H1 (cell line): ENCODE data around the gene SSTR3. TPM values are rescaled to one million over a fixed set of nuclear protein-coding genes. Genes with fewer than 3 reads are reported as not detected.

ENCODE experiments used
- CTCF ChIA-PET: fragments of 300-600 bp; sonication (Branson Sonifier 250); formaldehyde crosslinking; loops from one replicate; lab custom pipeline; 2021; ENCODE audit not compliant: partially characterized antibody; lab: Charles Lee
- POLR2A ChIA-PET: fragments of 300-600 bp; sonication (Branson Sonifier 250); formaldehyde crosslinking; loops from one replicate; lab custom pipeline; 2021; ENCODE audit warnings: inconsistent platforms; ENCODE audit not compliant: partially characterized antibody; lab: Charles Lee
- DNase-seq, 2 experiments: peaks; one replicate each; pipeline versions ENCODE4 v3.0.0 to v3.0.0-alpha.2; 2010 to 2022; ENCODE audit warnings: low spot score in 2 of 2, low read depth in 1 of 2, mixed read lengths in 1 of 2
- FAIRE-seq: peaks from 2 replicates; lab custom pipeline; 2011; peaks lifted over from hg19 to GRCh38; lab: Jason Lieb, UNC
- H2AFZ ChIP-seq: 2 replicates; pipeline ENCODE4 v1.8.1; 2012; ENCODE audit warnings: low read length, inconsistent platforms
- H2AK5ac ChIP-seq: 2 replicates; pipeline ENCODE4 v1.6.1; 2013; ENCODE audit warnings: low read depth, low read length
- H2BK120ac ChIP-seq: replicated peaks from 2 replicates; pipeline ENCODE3; 2013; ENCODE audit warnings: low read depth, low read length, inconsistent platforms
- H2BK12ac ChIP-seq: 2 replicates; pipeline ENCODE4 v1.6.1; 2013; ENCODE audit warnings: low read depth, low read length
- H2BK15ac ChIP-seq: 2 replicates; pipeline ENCODE4 v1.6.1; 2013; ENCODE audit warnings: low read length
- H2BK20ac ChIP-seq: 2 replicates; pipeline ENCODE4 v1.6.1; 2013; ENCODE audit warnings: low read length
- H2BK5ac ChIP-seq: 2 replicates; pipeline ENCODE4 v1.6.1; 2013; ENCODE audit warnings: low read depth, low read length
- H3K14ac ChIP-seq: 2 replicates; pipeline ENCODE4 v1.6.1; 2013; ENCODE audit warnings: inconsistent platforms; ENCODE audit not compliant: insufficient read length
- H3K18ac ChIP-seq: 2 replicates; pipeline ENCODE4 v1.6.1; 2013; ENCODE audit warnings: low read length; ENCODE audit errors: extremely low read depth
- H3K23ac ChIP-seq: 2 replicates; pipeline ENCODE4 v1.6.1; 2013; ENCODE audit warnings: inconsistent platforms; ENCODE audit not compliant: insufficient read length
- H3K23me2 ChIP-seq: 2 replicates; pipeline ENCODE4 v1.6.1; 2013; ENCODE audit warnings: low read depth, low read length
- H3K27ac ChIP-seq: 2 replicates; pipeline ENCODE4 v1.6.1; 2011; ENCODE audit warnings: low read depth, low read length, inconsistent platforms
- H3K27me3 ChIP-seq, 4 experiments: replicated peaks in 1 of 4; 1 replicate in 1 of 4; 2 replicates in 3 of 4; pipeline versions ENCODE4 v1.6.1 to v1.8.1; 2011 to 2013; ENCODE audit warnings: low read length in 3 of 4, mild to moderate bottlenecking in 3 of 4, inconsistent platforms in 2 of 4, mixed read lengths in 2 of 4, moderate library complexity in 1 of 4; ENCODE audit not compliant: control insufficient read depth in 3 of 4, insufficient read depth in 3 of 4; ENCODE audit errors: extremely low read depth in 1 of 4
- H3K36me3 ChIP-seq, 4 experiments: 2 replicates each; pipeline versions ENCODE4 v1.6.1 to v1.8.1; 2011 to 2013; ENCODE audit warnings: mild to moderate bottlenecking in 4 of 4, low read length in 3 of 4, moderate library complexity in 2 of 4, control low read depth in 1 of 4, inconsistent platforms in 1 of 4; ENCODE audit not compliant: insufficient read depth in 4 of 4, control insufficient read depth in 2 of 4
- H3K4ac ChIP-seq: replicated peaks from 2 replicates; pipeline ENCODE3; 2013; ENCODE audit warnings: low read length, low read depth, mixed read lengths, inconsistent platforms; ENCODE audit not compliant: insufficient read length
- H3K4me1 ChIP-seq, 4 experiments: replicated peaks in 1 of 4; 1 replicate in 1 of 4; 2 replicates in 3 of 4; pipeline versions ENCODE4 v1.6.1 to v1.8.1; 2011 to 2013; ENCODE audit warnings: low read length in 3 of 4, inconsistent platforms in 2 of 4, mixed read lengths in 1 of 4; ENCODE audit not compliant: insufficient read depth in 4 of 4, control insufficient read depth in 3 of 4
- H3K4me2 ChIP-seq, 2 experiments: 2 replicates each; pipeline versions ENCODE4 v1.6.1 to v1.8.1; 2011 to 2013; ENCODE audit warnings: low read depth in 2 of 2, low read length in 2 of 2, control low read depth in 1 of 2, inconsistent platforms in 1 of 2, mild to moderate bottlenecking in 1 of 2; ENCODE audit not compliant: insufficient read depth in 1 of 2
- H3K4me3 ChIP-seq, 4 experiments: fragments of 200-600, 300-600 bp in 1 of 4; sonication (generic), shearing (Covaris generic), sonication (Bioruptor Twin) in 1 of 4; 2 replicates each; pipeline versions ENCODE4 v1.5.1 to v1.8.1; 2011 to 2016; ENCODE audit warnings: low read length in 4 of 4, low read depth in 3 of 4, control low read depth in 2 of 4, inconsistent platforms in 2 of 4, mild to moderate bottlenecking in 2 of 4, mixed read lengths in 1 of 4, moderate library complexity in 1 of 4; ENCODE audit not compliant: insufficient read depth in 2 of 4; ENCODE audit errors: extremely low read depth in 1 of 4
- H3K56ac ChIP-seq: replicated peaks from 2 replicates; pipeline ENCODE3; 2013; ENCODE audit warnings: low read depth, mild to moderate bottlenecking, mixed read lengths, low read length, inconsistent platforms; ENCODE audit not compliant: insufficient read length
- H3K79me1 ChIP-seq: 2 replicates; pipeline ENCODE4 v1.6.1; 2013; ENCODE audit warnings: low read depth, low read length, control low read depth
- H3K79me2 ChIP-seq, 2 experiments: 2 replicates each; pipeline versions ENCODE4 v1.6.1 to v1.8.1; 2012 to 2013; ENCODE audit warnings: low read length in 2 of 2, mild to moderate bottlenecking in 2 of 2, inconsistent platforms in 1 of 2; ENCODE audit not compliant: insufficient read depth in 2 of 2, control insufficient read depth in 1 of 2
- H3K9ac ChIP-seq, 4 experiments: replicated peaks in 1 of 4; 1 replicate in 1 of 4; 2 replicates in 3 of 4; pipeline versions ENCODE4 v1.6.1 to v1.8.1; 2011 to 2013; ENCODE audit warnings: low read depth in 3 of 4, low read length in 3 of 4, control low read depth in 2 of 4, mild to moderate bottlenecking in 2 of 4, moderate library complexity in 2 of 4, inconsistent platforms in 1 of 4; ENCODE audit errors: extremely low read depth in 1 of 4
- H3K9me3 ChIP-seq, 2 experiments: 2 replicates each; pipeline versions ENCODE4 v1.6.1 to v1.8.1; 2012 to 2013; ENCODE audit warnings: mild to moderate bottlenecking in 2 of 2, moderate library complexity in 2 of 2, control low read depth in 1 of 2, inconsistent platforms in 1 of 2, low read depth in 1 of 2, low read length in 1 of 2, mixed read lengths in 1 of 2; ENCODE audit not compliant: insufficient read depth in 2 of 2
- H4K20me1 ChIP-seq, 2 experiments: replicated peaks in 1 of 2; 2 replicates each; pipeline versions ENCODE3 to v1.8.1; 2011 to 2013; ENCODE audit warnings: inconsistent platforms in 2 of 2, low read length in 2 of 2, mild to moderate bottlenecking in 1 of 2; ENCODE audit not compliant: insufficient read depth in 2 of 2, control insufficient read depth in 1 of 2
- H4K5ac ChIP-seq: 2 replicates; pipeline ENCODE4 v1.6.1; 2013; ENCODE audit warnings: low read length, low read depth, mixed read lengths, inconsistent platforms; ENCODE audit not compliant: insufficient read length
- H4K8ac ChIP-seq: 2 replicates; pipeline ENCODE4 v1.8.0; 2013; ENCODE audit warnings: mild to moderate bottlenecking, moderate library complexity, low read length, inconsistent platforms; ENCODE audit not compliant: insufficient read depth; ENCODE audit errors: extremely low read depth
- H4K91ac ChIP-seq: replicated peaks from 2 replicates; pipeline ENCODE3; 2013; ENCODE audit warnings: low read length, mixed read lengths, inconsistent platforms; ENCODE audit not compliant: insufficient read length
- BRCA1 ChIP-seq: IDR thresholded peaks from 2 replicates; pipeline ENCODE4 v1.6.1; 2012; ENCODE audit warnings: low read depth, low read length, improper control_type of control experiment
- CBX5 ChIP-seq: fragments of 300-800, 300-1000 bp; sonication (generic); IDR thresholded peaks from 2 replicates; pipeline ENCODE4 v1.7.1; 2016; ENCODE audit warnings: antibody characterized with exemption, low read length, low read depth
- CHD1 ChIP-seq: IDR thresholded peaks from 2 replicates; pipeline ENCODE4 v1.6.1; 2012; ENCODE audit warnings: low read depth, low read length, improper control_type of control experiment
- EZH2 ChIP-seq: fragments of 200-600 bp; sonication (generic); IDR thresholded peaks from 2 replicates; pipeline ENCODE4 v1.7.1; 2012; ENCODE audit warnings: low read depth, mild to moderate bottlenecking, moderate library complexity, low read length, inconsistent platforms; ENCODE audit not compliant: severe bottlenecking
- KDM1A ChIP-seq: fragments of 200-600, 300-600 bp; sonication (generic); IDR thresholded peaks from 2 replicates; pipeline ENCODE4 v1.7.1; 2016; ENCODE audit warnings: mild to moderate bottlenecking, low read length, borderline replicate concordance
- NANOG ChIP-seq: IDR thresholded peaks from 2 replicates; pipeline ENCODE4 v1.6.1; 2011; ENCODE audit warnings: low read length, low read depth, mild to moderate bottlenecking, inconsistent platforms; ENCODE audit not compliant: insufficient read depth, poor library complexity, severe bottlenecking
- RFX5 ChIP-seq: IDR thresholded peaks from 2 replicates; pipeline ENCODE4 v1.6.1; 2011; ENCODE audit warnings: low read depth, low read length, improper control_type of control experiment, borderline replicate concordance
- SIRT6 ChIP-seq: IDR thresholded peaks from one replicate; pipeline ENCODE4 v1.7.1; 2012; ENCODE audit warnings: low read length, inconsistent platforms
- SP1 ChIP-seq: IDR thresholded peaks from 2 replicates; pipeline ENCODE4 v1.6.1; 2011; ENCODE audit warnings: low read depth, low read length
- TAF1 ChIP-seq: IDR thresholded peaks from 2 replicates; pipeline ENCODE4 v1.6.1; 2011; ENCODE audit warnings: mild to moderate bottlenecking, low read depth, low read length
- TAF7 ChIP-seq: optimal IDR thresholded peaks from 2 replicates; pipeline ENCODE3; 2011; ENCODE audit warnings: low read depth, mild to moderate bottlenecking, inconsistent platforms, low read length, moderate library complexity, borderline replicate concordance
- ZNF274 ChIP-seq: IDR thresholded peaks from 2 replicates; pipeline ENCODE4 v1.7.0; 2012; ENCODE audit warnings: low read length, borderline replicate concordance; ENCODE audit errors: extremely low read depth
- WGBS, 2 experiments: shearing (Covaris generic) in 1 of 2; methylation state at CpG; one replicate each; pipeline versions ENCODE4 v1.1.6 to v1.1.7; 2013 to 2015; ENCODE audit warnings: low lambda C conversion rate in 2 of 2, mixed read lengths in 2 of 2, inconsistent platforms in 1 of 2, low coverage in 1 of 2, missing lambda C conversion rate in 1 of 2; ENCODE audit not compliant: insufficient replicate concordance in 2 of 2, insufficient coverage in 1 of 2, insufficient read length in 1 of 2; ENCODE audit errors: extremely low coverage in 1 of 2, missing lambda C conversion rate in 1 of 2; 5-methylcytosine and 5-hydroxymethylcytosine counted together
- polyA plus RNA-seq, 7 experiments: library from polyadenylated mRNA; depleted of rRNA in 3 of 7; stranded (reverse) in 5 of 7; unstranded in 2 of 7; fragments of >200 nt in 5 of 7; fragments of 200-250 nt in 2 of 7; gene quantifications; 1 replicate in 5 of 7; 2 replicates in 1 of 7; 4 replicates in 1 of 7; pipeline versions ENCODE4 v1.2.1 to v1.2.3, GENCODE V29; 2011 to 2013; ENCODE audit warnings: missing spikeins in 2 of 7, mixed read lengths in 2 of 7
- total RNA-seq: library from RNA; stranded (reverse); fragmentation: NEBNext Ultra II Directional; extraction: Animal tissue kit (Norgen Biotek cat#: 25700); gene quantifications from 2 replicates; pipeline ENCODE4 v1.2.1, GENCODE V29; 2021

The SSTR3 gene
- total and polyA plus RNA-seq, 2 of the 8 experiments (the other 6 are each of a cell fraction or from before 2014, with no cell fraction given), result 0.22 to 0.77 TPM

DNA sequence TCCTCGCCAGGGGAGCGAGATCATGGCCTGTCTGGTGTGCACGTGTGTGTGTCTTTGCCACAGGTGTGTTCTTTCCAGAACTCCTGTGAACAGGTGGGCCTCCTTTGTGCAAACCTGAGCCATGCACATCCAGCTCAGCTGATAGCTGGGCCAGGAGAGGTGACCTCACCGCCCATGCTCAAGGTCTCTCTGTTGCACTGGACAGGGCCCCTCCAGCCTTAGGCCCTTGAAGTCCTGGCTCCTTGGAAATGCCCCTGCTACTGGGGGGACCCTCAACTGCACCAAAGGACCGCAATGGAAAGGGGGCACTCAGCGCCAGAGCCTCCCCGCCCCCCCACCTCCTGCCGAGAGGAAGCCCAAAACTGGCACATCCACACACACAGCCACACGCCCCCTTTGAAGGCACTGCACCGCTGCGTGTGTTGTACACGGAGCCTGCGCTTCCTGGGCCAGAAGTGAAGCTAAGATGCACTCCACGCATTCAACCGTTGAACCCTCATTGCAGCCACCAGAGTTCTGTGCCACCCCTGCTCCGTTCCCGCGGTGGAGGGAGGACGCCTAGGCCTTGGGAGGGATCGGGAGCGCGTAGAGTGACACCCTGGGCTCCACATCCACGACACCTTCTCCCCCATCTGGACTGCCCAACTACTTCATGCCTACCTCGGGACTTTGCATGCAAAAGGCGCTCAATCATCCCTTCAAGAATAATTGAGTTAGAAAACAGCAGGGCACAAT is 46.2 kb downstream of the SSTR3 start:
- Histone ChIP-seq H2AK5ac (no peak overlapping the region), H3K56ac (no peak overlapping the region), H3K9ac (no peak overlapping the region), H3K27me3 (no peaks in the 10 kb centered on the region; a peak in 2 of 7 replicates), H3K79me2 (no peaks in the 10 kb centered on the region), H2BK20ac (0 out of 2 replicates have a peak overlapping the region, but pooled peaks have one; percentile 57), H3K23ac (no peak overlapping the region), H2BK12ac (peak overlapping the region; percentile 93; the same call in 1 of the 2 replicates), H2BK5ac (peak overlapping the region; percentile 85), H3K9me3 (peaks cover 4 to 5% of the 10 kb centered on the region in 2 experiments; a peak in 2 of 4 replicates), H3K27ac (no peak overlapping the region), H3K4ac (no peak overlapping the region), H2BK120ac (no peak overlapping the region), H4K5ac (no peak overlapping the region), H3K36me3 (no peaks in the 10 kb centered on the region), H2BK15ac (no peak overlapping the region; the same call in 1 of the 2 replicates), H3K18ac (peak overlapping the region; percentile 24; the same call in 1 of the 2 replicates), H3K79me1 (no peaks in the 10 kb centered on the region), H2AFZ (peak overlapping the region; percentile 78; the same call in 1 of the 2 replicates), H3K4me2 (peak overlapping the region in 1 of 2 experiments; percentile 66; a peak in 2 of 4 replicates), H3K14ac (no peak overlapping the region), H3K23me2 (no peaks in the 10 kb centered on the region), H4K91ac (no peak overlapping the region), H3K4me3 (no peak overlapping the region), H4K20me1 (no peaks in the 10 kb centered on the region), H4K8ac (no peak overlapping the region), H3K4me1 (peaks cover 0 to 9% (median 2%) of the 10 kb centered on the region in 4 experiments; a peak in 3 of 7 replicates)
- CTCF ChIA-PET, result interaction anchor here (0.6 to 7.9 kb wide), 26 partner anchors 9 to 289 kb away, joined by 3 to 77 read pairs (median 5); partner anchors contain the start of genes IL2RB and RAC2
- 73% methylated on average over 24 of the region's 25 CpGs; no CpG with 5 or more reads in 1 of the 2 experiments for WGBS, 2 experiments
- FAIRE-seq, result no peak
- POLR2A ChIA-PET, result interaction anchor here (1.3 to 2.1 kb wide), 3 partner anchors 9 to 32 kb away, joined by 4 to 8 read pairs (median 4); partner anchors contain the start of gene C1QTNF6
- no peak for DNase-seq
- TF ChIP-seq CBX5 (no peak), TAF1 (no peak), TAF7 (no peak), SIRT6 (no peak), KDM1A (no peak), CHD1 (no peak), NANOG (no peak), RFX5 (no peak), BRCA1 (no peak), ZNF274 (no peak), EZH2 (no peak), SP1 (no peak)
